ENCODE data around the gene ELOA.
"Not testable (repeated sequence)": the region's sequence is repeated elsewhere in the genome, so short reads cannot be mapped to it uniquely, and the experiment has no call there.

Gene ELOA

GRCh38 chr1:23783141-23783540 lies 39.9 kb downstream of the ELOA start:
- DNase-seq = not testable (repeated sequence)

GRCh38 chr1:23784846-23785245 lies 41.6 kb downstream of the ELOA start:
- DNase-seq = no peak

- DNase-seq = no peak
These were observed 44.4 kb downstream of the ELOA start for GRCh38 chr1:23787701-23788100.

DNA sequence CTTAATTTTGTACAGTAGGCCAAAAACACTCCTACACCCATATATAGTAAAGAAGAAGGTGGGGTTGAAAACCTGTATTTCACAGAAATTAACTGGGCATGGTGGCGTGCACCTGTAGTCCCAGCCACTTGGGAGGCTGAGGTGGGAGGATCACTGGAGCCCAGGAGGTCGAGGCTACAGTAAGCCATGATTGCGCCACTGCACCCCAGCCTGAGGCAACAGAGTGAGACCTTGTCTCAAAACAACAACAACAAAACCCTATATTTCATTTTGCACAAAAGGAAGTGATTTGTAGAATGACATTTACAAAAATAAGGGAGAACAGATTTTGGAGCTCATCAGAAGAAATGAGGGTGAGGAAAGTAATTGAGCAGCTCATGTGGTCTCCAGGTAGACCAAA lies 45.4 kb downstream of the ELOA start:
- DNase-seq = no peak

DNA sequence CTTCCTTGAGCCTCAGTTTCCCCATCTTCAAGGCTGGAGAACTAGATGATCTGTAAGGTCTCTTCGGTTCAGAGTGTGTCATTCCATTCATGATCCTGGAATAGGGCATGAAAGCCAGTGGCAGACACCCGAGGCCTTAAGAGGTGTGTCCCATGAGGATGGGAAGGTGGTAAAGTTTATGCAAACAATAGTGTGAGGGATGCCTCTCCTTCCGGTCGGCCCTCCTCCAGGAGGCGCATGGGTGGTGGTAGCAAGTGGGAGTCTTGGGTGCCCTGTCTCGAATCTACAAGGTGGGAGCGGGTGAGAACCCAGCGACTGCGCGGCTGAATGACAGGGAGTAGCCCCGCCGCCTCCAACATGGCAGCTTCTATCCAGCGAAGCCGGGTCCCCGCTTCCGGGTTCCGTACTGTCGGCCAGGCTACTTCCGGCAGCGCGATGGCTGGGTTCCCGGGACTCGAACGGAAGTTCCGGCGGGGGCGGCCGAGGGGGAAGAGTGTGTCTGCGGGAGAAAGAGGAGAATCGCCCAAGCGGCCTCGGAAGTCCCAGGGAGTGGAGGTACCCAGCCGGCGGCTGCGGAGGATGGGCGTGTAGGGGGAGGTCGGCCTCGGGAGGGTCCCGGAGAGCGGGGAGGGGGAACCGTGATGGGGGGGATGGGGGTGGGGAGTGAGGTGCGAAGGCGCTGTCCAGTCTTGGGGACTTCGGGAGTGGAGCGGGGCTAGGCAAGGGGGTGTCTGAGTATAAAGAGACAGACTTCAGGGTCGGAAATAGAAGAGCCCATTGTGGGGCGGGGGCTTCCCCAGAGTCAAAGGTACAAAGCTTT lies 47.6 kb downstream of the ELOA start, which contains the start of gene LYPLA2:
Gene LYPLA2 (plus strand): TSS at position 450 of the 820 bp plus-strand sequence. CDS start 1,538 bp downstream, outside the sequence.
- DNase-seq = peak; percentile 92

GRCh38 chr1:23791516-23792047 lies 48.3 kb downstream of the ELOA start:
- no peak for DNase-seq

GRCh38 chr1:23792151-23792945 lies 49.1 kb downstream of the ELOA start:
- no peak for DNase-seq

DNA sequence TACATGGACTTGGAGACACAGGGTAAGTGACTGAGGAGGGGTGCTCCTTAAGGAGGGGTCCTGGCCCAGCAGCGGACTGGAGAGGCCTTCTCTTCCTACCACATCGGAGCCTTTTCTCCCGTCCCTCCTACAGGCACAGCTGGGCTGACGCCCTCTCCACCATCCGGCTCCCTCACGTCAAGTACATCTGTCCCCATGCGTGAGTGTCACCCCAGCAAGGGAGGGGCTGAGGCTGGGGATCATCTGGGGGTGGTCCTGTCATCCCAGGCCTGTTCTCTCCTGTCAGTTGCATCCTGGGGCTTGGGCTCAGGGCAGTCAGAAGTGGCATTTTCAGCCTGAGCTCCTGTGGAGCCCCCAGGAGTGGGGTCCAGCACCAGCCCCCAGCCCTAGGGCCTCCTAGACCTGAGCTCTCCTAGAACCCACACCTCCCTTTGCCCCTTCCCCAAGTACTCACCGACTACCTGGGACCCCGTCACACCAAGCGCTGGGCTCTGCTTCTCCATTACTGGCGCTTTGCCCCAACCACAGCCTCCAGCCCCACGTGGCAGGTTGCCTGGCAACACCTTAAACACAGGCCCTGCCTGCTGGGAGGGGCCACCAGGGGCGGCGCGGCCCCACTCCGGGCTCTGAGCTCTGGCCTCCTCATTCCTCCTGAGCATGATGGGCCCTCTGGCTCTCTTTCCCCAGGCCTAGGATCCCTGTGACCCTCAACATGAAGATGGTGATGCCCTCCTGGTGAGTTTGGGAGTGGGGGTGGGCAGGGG lies 49.9 kb downstream of the ELOA start:
- DNase-seq = no peak

GRCh38 chr1:23793861-23794731 lies 50.8 kb downstream of the ELOA start:
- no peak for DNase-seq

GRCh38 chr1:23794732-23795182 lies 51.5 kb downstream of the ELOA start:
- DNase-seq = not testable (repeated sequence)

- DNase-seq = no peak
These were observed 52.6 kb downstream of the ELOA start for GRCh38 chr1:23795676-23796465.

- DNase-seq = no peak
These were observed 53.4 kb downstream of the ELOA start for GRCh38 chr1:23796466-23797271.

- no peak for DNase-seq
These were observed 54.5 kb downstream of the ELOA start for GRCh38 chr1:23797478-23798448.

- DNase-seq = no peak
These were observed 55.4 kb downstream of the ELOA start for GRCh38 chr1:23798662-23799142.

DNA sequence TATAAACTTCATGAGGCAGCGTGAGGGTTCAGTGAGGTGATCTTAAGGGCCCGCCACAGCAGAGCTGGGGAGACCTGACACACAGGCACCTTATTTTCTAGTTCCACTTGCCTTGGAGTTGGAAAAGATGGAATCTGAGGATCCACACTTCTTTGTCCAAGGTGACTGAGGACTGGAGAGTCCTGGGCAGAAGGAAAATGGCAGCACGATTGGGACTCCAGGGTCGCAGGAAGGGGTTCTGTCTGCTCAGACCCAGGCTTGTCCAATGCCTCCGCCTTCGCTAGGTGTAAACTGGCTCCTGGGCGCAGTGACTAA lies 55.9 kb downstream of the ELOA start:
- DNase-seq = no peak

DNA sequence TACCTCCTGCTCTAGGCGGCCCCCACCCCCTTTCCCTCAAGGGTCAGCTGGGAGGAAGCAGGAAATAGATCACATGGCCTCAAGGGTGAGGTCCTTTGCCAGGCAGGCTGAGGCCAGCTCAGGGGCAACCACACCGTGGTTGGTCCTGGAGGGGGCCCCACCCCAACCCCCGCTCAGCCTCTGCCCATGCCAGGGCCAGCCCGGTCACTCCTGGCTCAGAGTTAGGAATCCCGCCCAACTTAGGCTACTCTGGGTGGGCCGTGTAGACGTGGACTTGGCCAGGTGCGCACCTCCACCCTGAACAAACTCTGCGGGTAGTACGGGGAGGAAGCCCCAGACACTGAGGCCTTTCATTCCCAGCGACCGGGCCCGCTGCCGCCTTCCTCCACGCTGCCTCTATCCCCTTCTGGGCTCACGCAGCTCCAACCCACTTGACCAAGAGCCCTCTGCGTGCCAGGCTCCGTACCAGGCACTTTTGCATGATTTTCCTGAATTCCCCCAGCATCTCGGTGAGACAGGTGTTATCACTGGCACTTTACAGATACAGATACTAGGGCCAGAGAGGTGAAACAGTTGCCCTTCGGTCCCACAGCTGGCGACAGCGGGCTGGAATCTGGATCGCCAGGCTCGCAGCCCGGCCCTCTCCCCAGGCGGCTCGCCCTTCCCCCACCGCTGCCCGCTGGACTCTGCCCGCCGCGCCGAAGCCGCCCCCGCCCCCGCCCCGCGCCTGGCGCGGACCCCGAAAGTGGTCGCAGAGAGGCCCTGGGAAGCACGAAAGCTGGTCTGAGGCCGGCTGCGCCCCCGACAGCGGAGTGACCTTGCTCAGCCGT lies 56.5 kb downstream of the ELOA start:
- DNase-seq = peak; percentile 48

Data from fibroblast of skin of back (primary cell).